ENCODE data around the gene OR2T2.
"Not testable (repeated sequence)": the region's sequence is repeated elsewhere in the genome, so short reads cannot be mapped to it uniquely, and the experiment has no call there.

OR2T2 gene

GRCh38 chr1:248475660-248476059 is 30.2 kb downstream of the OR2T2 start:
- H3K36me3 Mint-ChIP-seq (ENCODE audit: low read depth); H3K4me3 Mint-ChIP-seq; intact Hi-C loops (cut with micrococcal nuclease); H3K4me1 Mint-ChIP-seq (ENCODE audit: low read depth); H3K9me3 Mint-ChIP-seq; H3K27me3 Mint-ChIP-seq; H3K27ac Mint-ChIP-seq: not testable (repeated sequence)

- intact Hi-C loops (cut with micrococcal nuclease); H3K9me3 Mint-ChIP-seq; H3K36me3 Mint-ChIP-seq (ENCODE audit: low read depth); H3K27me3 Mint-ChIP-seq: not testable (repeated sequence)
- Mint-ChIP-seq H3K4me3 (peak overlapping the region; percentile 68), H3K4me1 (ENCODE audit: low read depth) (peaks cover 15% of the 10 kb centered on the region), H3K27ac (peak overlapping the region; percentile 59)
These were observed 36.5 kb downstream of the OR2T2 start for GRCh38 chr1:248481686-248482579.

- H3K4me1 Mint-ChIP-seq (ENCODE audit: low read depth); H3K27me3 Mint-ChIP-seq; intact Hi-C loops (cut with micrococcal nuclease); H3K4me3 Mint-ChIP-seq; H3K36me3 Mint-ChIP-seq (ENCODE audit: low read depth); H3K27ac Mint-ChIP-seq; H3K9me3 Mint-ChIP-seq: not testable (repeated sequence)
These were observed 42.9 kb downstream of the OR2T2 start, which contains the start of gene OR2T5 for GRCh38 chr1:248488289-248488688. TSS of gene OR2T5 (plus strand) at chr1:248488589. CDS start at chr1:248488589, 0 bp downstream.

DNA sequence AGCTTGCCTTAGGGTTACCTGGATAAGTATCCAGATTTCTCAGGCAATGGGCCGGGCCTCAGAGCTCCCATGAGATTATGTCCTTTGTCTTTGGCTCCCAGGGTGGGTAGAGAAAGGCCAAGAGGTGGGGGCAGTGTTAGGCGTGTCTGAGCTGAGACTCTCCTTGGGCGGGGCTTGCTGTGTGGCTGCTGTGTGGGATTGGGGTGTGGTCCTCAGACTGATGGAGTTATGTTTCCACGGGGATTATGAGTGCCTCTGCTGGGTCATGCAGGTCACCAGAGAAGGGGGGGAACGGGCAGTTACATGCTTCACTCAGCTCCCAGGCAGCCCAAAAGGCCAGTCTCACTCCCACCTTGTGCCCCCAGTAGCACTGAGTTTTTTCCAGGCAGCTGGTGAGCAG is 51.2 kb downstream of the OR2T2 start:
- H3K27ac Mint-ChIP-seq; H3K9me3 Mint-ChIP-seq; intact Hi-C loops (cut with micrococcal nuclease); H3K4me1 Mint-ChIP-seq (ENCODE audit: low read depth); H3K36me3 Mint-ChIP-seq (ENCODE audit: low read depth); H3K27me3 Mint-ChIP-seq; H3K4me3 Mint-ChIP-seq: not testable (repeated sequence)

- H3K27me3 Mint-ChIP-seq; intact Hi-C loops (cut with micrococcal nuclease); H3K4me3 Mint-ChIP-seq; H3K4me1 Mint-ChIP-seq (ENCODE audit: low read depth); H3K36me3 Mint-ChIP-seq (ENCODE audit: low read depth); H3K9me3 Mint-ChIP-seq; H3K27ac Mint-ChIP-seq: not testable (repeated sequence)
These were observed 55.0 kb downstream of the OR2T2 start for GRCh38 chr1:248500305-248501035.

Measured in dendritic cell treated with granulocyte-macrophage colony-stimulating factor and Interleukin-4, amounts not matched to agents 40 ng/mL and 50 ng/mL, for 4 days (primary cell).